SK-N-SH treated with all-trans-retinoic acid at 6 μM for 48 hours (cell line): ENCODE measurements around the gene ADARB2.

Source experiments
- ATAC-seq: fragments of 200-7000 bp; cut with Tn5 transposase; 3 replicates; pipeline ENCODE4 v1.9.1; 2020; ENCODE audit warnings: mild to moderate bottlenecking, moderate library complexity
- ARNTL ChIP-seq: fragments of 450-650 bp; formaldehyde crosslinking; IDR thresholded peaks from 2 replicates; pipeline ENCODE4 v1.5.0; 2020; ENCODE audit warnings: low read depth, mild to moderate bottlenecking, moderate library complexity, borderline replicate concordance
- CREB5 ChIP-seq: fragments of 250-450 bp; sonication (Bioruptor Pico); IDR thresholded peaks from 2 replicates; pipeline ENCODE4 v1.5.1; 2020; ENCODE audit warnings: low read depth, mild to moderate bottlenecking, moderate library complexity
- CSDC2 ChIP-seq: fragments of 250-450 bp; sonication (Bioruptor Pico); IDR thresholded peaks from 2 replicates; pipeline ENCODE4 v1.5.0; 2020; ENCODE audit warnings: mild to moderate bottlenecking, moderate library complexity
- CSRNP3 ChIP-seq: fragments of 250-450 bp; sonication (Bioruptor Pico); IDR thresholded peaks from 2 replicates; pipeline ENCODE4 v1.5.1; 2021; ENCODE audit warnings: mild to moderate bottlenecking, moderate library complexity
- ESRRG ChIP-seq: fragments of 250-450 bp; sonication (Bioruptor Pico); IDR thresholded peaks from 2 replicates; pipeline ENCODE4 v1.6.1; 2021; ENCODE audit warnings: mild to moderate bottlenecking
- GLIS3 ChIP-seq: fragments of 250-450 bp; sonication (Bioruptor Pico); IDR thresholded peaks from 2 replicates; pipeline ENCODE4 v1.5.0; 2020; ENCODE audit warnings: mild to moderate bottlenecking, moderate library complexity
- OSR1 ChIP-seq: fragments of 250-450 bp; sonication (Bioruptor Pico); IDR thresholded peaks from 2 replicates; pipeline ENCODE4 v1.8.0; 2022; ENCODE audit warnings: moderate library complexity, mild to moderate bottlenecking, inconsistent platforms
- PATZ1 ChIP-seq: fragments of 250-450 bp; sonication (Bioruptor Pico); IDR thresholded peaks from 2 replicates; pipeline ENCODE4 v1.8.0; 2020; ENCODE audit warnings: mild to moderate bottlenecking, moderate library complexity, borderline replicate concordance
- POU6F1 ChIP-seq: fragments of 250-450 bp; sonication (Bioruptor Pico); IDR thresholded peaks from 2 replicates; pipeline ENCODE4 v1.8.0; 2021; ENCODE audit warnings: low read depth, mild to moderate bottlenecking, moderate library complexity, borderline replicate concordance
- PPARA ChIP-seq: fragments of 250-450 bp; sonication (Bioruptor Pico); IDR thresholded peaks from 2 replicates; pipeline ENCODE4 v1.5.0; 2020; ENCODE audit warnings: mild to moderate bottlenecking, borderline replicate concordance
- RARB ChIP-seq: fragments of 250-450 bp; sonication (Bioruptor Pico); IDR thresholded peaks from 2 replicates; pipeline ENCODE4 v1.8.0; 2021; ENCODE audit warnings: mild to moderate bottlenecking, moderate library complexity
- SNAI2 ChIP-seq: fragments of 250-450 bp; sonication (Bioruptor Pico); IDR thresholded peaks from 2 replicates; pipeline ENCODE4 v1.5.0; 2020; ENCODE audit warnings: mild to moderate bottlenecking, moderate library complexity
- TCF4 ChIP-seq: fragments of 250-450 bp; sonication (Bioruptor Pico); IDR thresholded peaks from 2 replicates; pipeline ENCODE4 v1.8.0; 2021; ENCODE audit warnings: mild to moderate bottlenecking, moderate library complexity, borderline replicate concordance
- TSHZ2 ChIP-seq: fragments of 250-450 bp; sonication (Bioruptor Pico); IDR thresholded peaks from 2 replicates; pipeline ENCODE4 v1.5.0; 2020; ENCODE audit warnings: mild to moderate bottlenecking, moderate library complexity
- ZFP3 ChIP-seq: fragments of 250-450 bp; sonication (Bioruptor Pico); IDR thresholded peaks from 2 replicates; pipeline ENCODE4 v1.5.0; 2020; ENCODE audit warnings: mild to moderate bottlenecking, moderate library complexity
- ZFP30 ChIP-seq: fragments of 450-650 bp; formaldehyde crosslinking; IDR thresholded peaks from 2 replicates; pipeline ENCODE4 v1.5.0; 2022; ENCODE audit warnings: mild to moderate bottlenecking, moderate library complexity
- ZNF565 ChIP-seq: fragments of 450-650 bp; formaldehyde crosslinking; conservative IDR thresholded peaks from 2 replicates; pipeline ENCODE4 v1.5.0; 2020; ENCODE audit warnings: low read depth, mild to moderate bottlenecking, moderate library complexity
- ZNF70 ChIP-seq: fragments of 450-650 bp; formaldehyde crosslinking; IDR thresholded peaks from 2 replicates; pipeline ENCODE4 v1.5.0; 2020; ENCODE audit warnings: mild to moderate bottlenecking, moderate library complexity
- ZNF8 ChIP-seq: fragments of 450-650 bp; formaldehyde crosslinking; IDR thresholded peaks from 2 replicates; pipeline ENCODE4 v1.5.0; 2020; ENCODE audit warnings: mild to moderate bottlenecking, moderate library complexity

Gene ADARB2

GRCh38 chr10:1346201-1346600, 391.1 kb downstream of the ADARB2 start:
- ATAC-seq = no peak
- TF ChIP-seq POU6F1 (no peak), OSR1 (CRISPR knock-in tag) (no peak), SNAI2 (CRISPR knock-in tag) (no peak), ZNF565 (CRISPR knock-in tag) (no peak), CSDC2 (no peak), GLIS3 (no peak), ZNF70 (CRISPR knock-in tag) (no peak), CSRNP3 (CRISPR knock-in tag) (no peak), PPARA (CRISPR knock-in tag) (no peak), PATZ1 (CRISPR knock-in tag) (no peak)

- no peak for TF ChIP-seq ZNF8 (CRISPR knock-in tag)
- no peak for TF ChIP-seq CSRNP3 (CRISPR knock-in tag)
- TF ChIP-seq ZFP30 (CRISPR knock-in tag) = no peak
- TF ChIP-seq ARNTL (CRISPR knock-in tag) = no peak
- no peak for TF ChIP-seq CSDC2
- no peak for TF ChIP-seq TCF4 (CRISPR knock-in tag)
- no peak for TF ChIP-seq ESRRG (CRISPR knock-in tag)
- no peak for TF ChIP-seq PATZ1 (CRISPR knock-in tag)
- no peak for ATAC-seq
Measured at GRCh38 chr10:1345368-1345767, 392.0 kb downstream of the ADARB2 start.

GRCh38 chr10:1344846-1345245, 392.5 kb downstream of the ADARB2 start:
- TF ChIP-seq ZNF8 (CRISPR knock-in tag) (no peak), CREB5 (CRISPR knock-in tag) (no peak), SNAI2 (CRISPR knock-in tag) (no peak), ZNF70 (CRISPR knock-in tag) (no peak), PPARA (CRISPR knock-in tag) (no peak), OSR1 (CRISPR knock-in tag) (no peak), ESRRG (CRISPR knock-in tag) (no peak), ZFP3 (CRISPR knock-in tag) (no peak), RARB (no peak), ZFP30 (CRISPR knock-in tag) (no peak), POU6F1 (no peak), TSHZ2 (CRISPR knock-in tag) (no peak)
- TF ChIP-seq, all 23 proteins: peak for 0
- ATAC-seq = no peak
